Measurements from ENCODE around the gene F2.

DNA sequence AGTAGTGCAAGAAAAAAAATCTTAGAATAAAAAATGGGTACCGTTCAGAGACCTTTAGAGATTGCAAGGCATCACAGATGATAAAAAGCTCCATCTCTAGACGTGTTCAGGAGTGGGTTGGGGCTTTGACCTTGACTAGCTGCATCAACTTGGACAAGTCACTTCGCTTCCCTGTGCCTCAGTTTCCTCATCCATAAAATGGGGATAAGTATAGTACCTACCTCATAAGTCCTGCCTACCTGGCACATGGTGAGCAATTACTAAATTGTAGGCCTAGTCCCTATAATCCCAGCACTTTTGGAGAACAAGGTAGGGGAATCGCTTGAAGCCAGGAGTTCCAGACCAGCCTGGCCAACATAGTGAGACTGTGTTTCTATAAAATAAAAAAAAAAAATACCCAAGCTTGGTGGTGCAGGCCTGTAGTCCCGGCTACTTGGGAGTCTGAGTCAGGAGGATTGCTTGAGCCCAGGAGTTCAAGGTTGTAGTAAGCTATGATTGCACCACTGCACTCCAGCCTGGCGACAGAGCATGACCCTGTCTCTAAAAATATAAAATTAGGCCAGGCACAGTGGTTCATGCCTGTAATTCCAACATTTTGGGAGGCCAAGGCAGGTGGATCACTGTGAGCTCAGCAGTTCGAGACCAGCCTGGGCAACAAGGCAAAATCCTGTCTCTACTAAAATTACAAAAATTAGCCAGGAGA is 6.0 kb upstream of the F2 start:
- TF ChIP-seq EP300 (IDR thresholded peaks at IDR 0.05) (no peak), POLR2A (IDR thresholded peaks at IDR 0.05) (no peak)
- TF ChIP-seq, protein P1, sequence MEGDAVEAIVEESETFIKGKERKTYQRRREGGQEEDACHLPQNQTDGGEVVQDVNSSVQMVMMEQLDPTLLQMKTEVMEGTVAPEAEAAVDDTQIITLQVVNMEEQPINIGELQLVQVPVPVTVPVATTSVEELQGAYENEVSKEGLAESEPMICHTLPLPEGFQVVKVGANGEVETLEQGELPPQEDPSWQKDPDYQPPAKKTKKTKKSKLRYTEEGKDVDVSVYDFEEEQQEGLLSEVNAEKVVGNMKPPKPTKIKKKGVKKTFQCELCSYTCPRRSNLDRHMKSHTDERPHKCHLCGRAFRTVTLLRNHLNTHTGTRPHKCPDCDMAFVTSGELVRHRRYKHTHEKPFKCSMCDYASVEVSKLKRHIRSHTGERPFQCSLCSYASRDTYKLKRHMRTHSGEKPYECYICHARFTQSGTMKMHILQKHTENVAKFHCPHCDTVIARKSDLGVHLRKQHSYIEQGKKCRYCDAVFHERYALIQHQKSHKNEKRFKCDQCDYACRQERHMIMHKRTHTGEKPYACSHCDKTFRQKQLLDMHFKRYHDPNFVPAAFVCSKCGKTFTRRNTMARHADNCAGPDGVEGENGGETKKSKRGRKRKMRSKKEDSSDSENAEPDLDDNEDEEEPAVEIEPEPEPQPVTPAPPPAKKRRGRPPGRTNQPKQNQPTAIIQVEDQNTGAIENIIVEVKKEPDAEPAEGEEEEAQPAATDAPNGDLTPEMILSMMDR (IDR thresholded peaks at IDR 0.05) = no peak
